Muscle layer of duodenum (tissue), 2 donors: ENCODE measurements around the gene MGAT4B.
A peak's percentile ranks its signal among the peaks of the same experiment; 100 is the strongest.

ENCODE experiments used
- H3K27ac ChIP-seq: one replicate; pipeline ENCODE4 v1.7.0; 2013; ENCODE audit warnings: mild to moderate bottlenecking, low read length
- H3K27me3 ChIP-seq: one replicate; pipeline ENCODE4 v1.7.0; 2013; ENCODE audit warnings: low read depth, mild to moderate bottlenecking, control low read depth, low read length
- H3K36me3 ChIP-seq, 2 donors: one replicate each; pipeline ENCODE4 v1.7.0; 2013; ENCODE audit warnings: low read length in 2 of 2, control low read depth in 1 of 2, mild to moderate bottlenecking in 1 of 2; ENCODE audit not compliant: insufficient read depth in 2 of 2, control insufficient read depth in 1 of 2
- H3K4me1 ChIP-seq, 2 donors: one replicate each; pipeline ENCODE4 v1.7.0; 2013; ENCODE audit warnings: low read length in 2 of 2, mild to moderate bottlenecking in 2 of 2, control low read depth in 1 of 2, moderate library complexity in 1 of 2; ENCODE audit not compliant: insufficient read depth in 2 of 2, control insufficient read depth in 1 of 2
- H3K4me3 ChIP-seq, 2 donors: one replicate each; pipeline ENCODE4 v1.7.0; 2013; ENCODE audit warnings: low read length in 2 of 2, low read depth in 1 of 2, mild to moderate bottlenecking in 1 of 2
- H3K9me3 ChIP-seq, 2 donors: one replicate each; pipeline ENCODE4 v1.7.0; 2013; ENCODE audit warnings: low read length in 2 of 2, control low read depth in 1 of 2, mild to moderate bottlenecking in 1 of 2; ENCODE audit not compliant: control insufficient read depth in 1 of 2
- donor health status: healthy.

MGAT4B gene

DNA sequence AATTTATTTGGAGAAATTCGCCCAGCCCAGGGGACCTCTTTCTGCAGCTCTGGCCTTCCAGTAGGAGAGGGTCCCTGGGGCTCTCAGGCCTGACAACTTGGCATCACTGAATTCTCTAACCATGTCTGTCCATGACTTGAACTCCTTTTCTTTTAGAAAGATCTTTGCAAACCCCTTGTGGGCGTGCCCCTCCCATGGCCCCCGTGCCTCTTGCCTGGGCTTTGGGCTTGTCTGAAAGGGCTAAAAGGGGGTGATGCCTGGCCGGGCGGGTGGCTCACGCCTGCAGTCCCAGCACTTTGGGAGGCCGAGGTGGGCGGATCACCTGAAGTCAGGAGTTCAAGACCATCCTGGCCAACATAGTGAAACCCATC is 10.8 kb upstream of the MGAT4B start:
- Histone ChIP-seq H3K36me3 (peaks cover 4 to 33% of the 10 kb centered on the region in 2 donors), H3K9me3 (no peaks in the 10 kb centered on the region), H3K4me3 (peak overlapping the region in 1 of 2 donors; percentile 60), H3K27me3 (no peaks in the 10 kb centered on the region), H3K4me1 (peaks cover 17 to 41% of the 10 kb centered on the region in 2 donors), H3K27ac (peak overlapping the region; percentile 97)

GRCh38 chr5:179816796-179817469 is 10.3 kb upstream of the MGAT4B start:
- Histone ChIP-seq H3K27me3 (no peaks in the 10 kb centered on the region), H3K36me3 (peaks cover 0 to 31% of the 10 kb centered on the region in 2 donors), H3K9me3 (no peaks in the 10 kb centered on the region), H3K4me3 (peak overlapping the region in 1 of 2 donors; percentile 60), H3K4me1 (peaks cover 12 to 36% of the 10 kb centered on the region in 2 donors), H3K27ac (no peak overlapping the region)

DNA sequence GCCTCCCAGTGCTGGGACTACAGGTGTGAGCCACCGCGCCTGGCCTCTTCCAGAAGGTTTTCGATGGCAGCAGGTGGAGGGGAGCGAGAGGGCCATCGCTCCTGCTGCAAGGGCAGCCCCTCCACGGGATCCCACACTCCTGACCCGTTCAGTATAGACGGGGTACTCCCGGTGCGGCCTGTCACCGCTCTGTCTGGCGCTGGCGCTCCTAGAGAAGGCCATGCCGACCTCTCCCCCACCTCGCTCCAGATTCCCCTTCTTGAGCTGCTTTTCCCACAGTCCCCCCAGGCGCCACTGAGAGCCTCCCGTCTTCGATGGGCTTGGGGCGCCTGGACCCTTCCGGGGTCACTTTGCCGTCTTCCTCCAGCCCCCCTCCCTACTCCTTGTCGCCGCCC is 9.7 kb upstream of the MGAT4B start:
- Histone ChIP-seq H3K27ac (no peak overlapping the region), H3K4me1 (peaks cover 11 to 35% of the 10 kb centered on the region in 2 donors), H3K36me3 (peaks cover 0 to 29% of the 10 kb centered on the region in 2 donors), H3K9me3 (no peaks in the 10 kb centered on the region), H3K27me3 (no peaks in the 10 kb centered on the region), H3K4me3 (peak overlapping the region in 1 of 2 donors; percentile 60)

GRCh38 chr5:179815491-179816249 is 9.0 kb upstream of the MGAT4B start:
- Histone ChIP-seq H3K36me3 (peaks cover 0 to 22% of the 10 kb centered on the region in 2 donors), H3K27me3 (no peaks in the 10 kb centered on the region), H3K27ac (no peak overlapping the region), H3K4me1 (peaks cover 11 to 35% of the 10 kb centered on the region in 2 donors), H3K4me3 (no peak overlapping the region), H3K9me3 (no peaks in the 10 kb centered on the region)

GRCh38 chr5:179814090-179814489 is 7.4 kb upstream of the MGAT4B start:
- no peaks in the 10 kb centered on the region for H3K27me3 ChIP-seq
- peaks cover 0 to 21% of the 10 kb centered on the region in 2 donors for H3K4me1 ChIP-seq
- no peak overlapping the region for H3K27ac ChIP-seq
- peaks cover 0 to 6% of the 10 kb centered on the region in 2 donors for H3K36me3 ChIP-seq
- H3K9me3 ChIP-seq: no peaks in the 10 kb centered on the region
- H3K4me3 ChIP-seq: no peak overlapping the region

DNA sequence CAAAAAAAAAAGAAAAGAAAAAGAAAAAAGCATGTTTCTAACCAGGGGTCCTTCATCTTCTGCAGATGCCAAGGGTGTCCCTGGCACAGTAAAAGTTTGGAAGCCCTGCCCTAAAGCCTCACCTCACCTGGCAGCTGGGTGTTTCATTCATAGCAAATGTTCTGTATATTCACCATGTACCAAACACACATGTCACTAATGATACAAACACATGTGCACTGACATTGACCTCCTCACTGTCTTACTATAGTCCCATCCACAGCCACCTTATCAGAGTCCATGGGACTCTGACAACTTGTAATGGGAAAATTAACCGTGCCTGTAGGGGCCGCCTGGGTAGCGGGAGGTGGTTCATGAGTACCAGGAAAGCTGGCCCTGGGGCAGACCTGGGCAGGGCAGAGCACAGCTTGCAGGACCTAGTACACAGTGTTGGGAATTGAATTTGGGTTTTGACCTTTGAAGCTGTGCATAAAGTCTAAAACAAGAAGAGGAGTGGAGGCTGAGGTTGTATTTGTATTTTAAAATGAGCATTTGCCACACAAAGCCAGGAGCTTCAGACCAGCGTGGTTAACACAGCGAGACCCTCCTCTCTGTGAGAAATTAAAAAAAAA is 6.4 kb upstream of the MGAT4B start:
- H3K4me1 ChIP-seq: peaks cover 0 to 14% of the 10 kb centered on the region in 2 donors
- no peaks in the 10 kb centered on the region for H3K9me3 ChIP-seq
- H3K36me3 ChIP-seq: peaks cover 0 to 6% of the 10 kb centered on the region in 2 donors
- no peak overlapping the region for H3K27ac ChIP-seq
- H3K4me3 ChIP-seq: no peak overlapping the region
- H3K27me3 ChIP-seq: no peaks in the 10 kb centered on the region

DNA sequence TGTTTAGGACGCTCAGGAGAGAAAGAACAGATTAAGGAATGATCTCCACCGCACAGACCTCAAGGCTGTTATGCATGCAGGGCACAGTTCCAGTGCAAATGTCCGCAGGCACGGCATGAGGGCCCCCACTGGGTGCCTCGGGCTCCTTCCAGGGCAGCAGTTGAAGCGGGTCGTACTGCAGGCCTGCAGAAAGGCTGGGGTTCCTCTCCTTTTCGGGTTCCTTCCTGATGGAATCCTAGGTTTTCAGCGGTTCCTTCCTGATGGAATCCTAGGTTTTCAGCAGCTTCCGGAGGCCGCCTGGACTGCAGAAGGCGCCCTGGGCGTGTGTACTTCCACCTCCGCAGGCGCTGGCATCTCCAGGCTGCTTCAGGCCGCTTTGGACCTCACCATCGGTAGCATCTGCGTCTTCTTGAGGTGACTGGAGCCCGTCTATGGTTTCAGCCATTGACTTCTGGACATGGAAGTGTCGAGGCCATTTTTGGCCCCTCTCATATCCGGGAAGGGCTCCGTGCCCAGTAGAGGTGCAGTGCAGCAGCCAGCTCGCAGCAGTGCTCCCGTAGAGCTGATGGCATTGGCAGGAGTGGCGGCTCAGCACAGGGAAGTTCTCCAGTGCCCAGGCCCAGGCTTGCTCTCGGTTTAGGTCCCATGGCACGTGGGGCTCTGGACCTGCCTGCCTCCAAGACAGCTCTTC is 5.6 kb upstream of the MGAT4B start:
- no peaks in the 10 kb centered on the region for H3K27me3 ChIP-seq
- H3K4me1 ChIP-seq: peaks cover 0 to 6% of the 10 kb centered on the region in 2 donors
- peaks cover 0 to 6% of the 10 kb centered on the region in 2 donors for H3K36me3 ChIP-seq
- H3K4me3 ChIP-seq: no peak overlapping the region
- H3K27ac ChIP-seq: no peak overlapping the region
- no peaks in the 10 kb centered on the region for H3K9me3 ChIP-seq

GRCh38 chr5:179805529-179806249 is 977 bp downstream of the MGAT4B start:
- Histone ChIP-seq H3K36me3 (peaks cover 0 to 5% of the 10 kb centered on the region in 2 donors), H3K4me3 (peak overlapping the region; percentile 59 to 73), H3K27me3 (no peaks in the 10 kb centered on the region), H3K27ac (peak overlapping the region; percentile 75), H3K9me3 (no peaks in the 10 kb centered on the region), H3K4me1 (peaks cover 23 to 35% of the 10 kb centered on the region in 2 donors)

- Histone ChIP-seq H3K27ac (peak overlapping the region; percentile 75), H3K9me3 (no peaks in the 10 kb centered on the region), H3K36me3 (peaks cover 0 to 7% of the 10 kb centered on the region in 2 donors), H3K4me3 (peak overlapping the region; percentile 59 to 73), H3K27me3 (no peaks in the 10 kb centered on the region), H3K4me1 (peaks cover 23 to 35% of the 10 kb centered on the region in 2 donors)
Observed at GRCh38 chr5:179805070-179805528, 1.6 kb downstream of the MGAT4B start.

DNA sequence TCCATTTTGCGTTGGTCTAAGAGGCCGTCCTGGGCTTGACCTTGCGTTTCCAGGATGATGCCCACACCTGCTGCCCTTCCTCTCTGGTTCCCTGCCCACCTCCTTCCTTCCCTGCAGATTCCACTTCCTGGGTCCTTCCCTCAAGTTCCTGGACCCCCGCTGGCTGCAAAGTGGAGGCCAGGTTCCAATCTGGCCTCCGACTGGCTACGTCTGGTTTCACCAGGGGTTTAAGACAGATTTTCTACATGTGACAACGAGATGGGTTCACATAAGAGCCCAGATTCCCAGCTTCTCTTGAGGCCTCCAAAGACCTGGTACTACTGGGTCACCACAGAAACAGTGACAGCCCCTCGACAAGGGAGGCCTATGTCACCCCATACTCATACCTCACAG is 2.1 kb downstream of the MGAT4B start:
- Histone ChIP-seq H3K4me1 (peaks cover 23 to 35% of the 10 kb centered on the region in 2 donors), H3K4me3 (peak overlapping the region; percentile 59 to 73), H3K27me3 (no peaks in the 10 kb centered on the region), H3K9me3 (no peaks in the 10 kb centered on the region), H3K27ac (peak overlapping the region; percentile 75), H3K36me3 (peaks cover 0 to 13% of the 10 kb centered on the region in 2 donors)
